Chondrocyte (in vitro differentiated cells): ENCODE measurements around the gene VPS9D1. TPM values are rescaled to one million over a fixed set of nuclear protein-coding genes. Genes with fewer than 3 reads are reported as not detected.
A peak's percentile ranks its signal among the peaks of the same experiment; 100 is the strongest.

Experiments
- DNase-seq: peaks from one replicate; pipeline ENCODE4 v3.0.0; 2021; ENCODE audit warnings: mixed read lengths, low spot score
- H3K27ac Mint-ChIP-seq: one replicate; pipeline ENCODE4 v1.8.0; 2021; ENCODE audit warnings: mild to moderate bottlenecking, moderate library complexity, mixed read lengths; ENCODE audit not compliant: unreplicated experiment
- H3K27me3 Mint-ChIP-seq: 2 replicates; pipeline ENCODE4 v1.8.0; 2021; ENCODE audit warnings: low read depth, mixed read lengths
- H3K36me3 Mint-ChIP-seq: 2 replicates; pipeline ENCODE4 v1.8.0; 2021; ENCODE audit warnings: low read depth, mixed read lengths
- H3K4me1 Mint-ChIP-seq: 2 replicates; pipeline ENCODE4 v1.8.0; 2021; ENCODE audit warnings: low read depth, mild to moderate bottlenecking, mixed read lengths
- H3K4me3 Mint-ChIP-seq: one replicate; pipeline ENCODE4 v1.8.0; 2021; ENCODE audit warnings: mild to moderate bottlenecking, moderate library complexity, mixed read lengths; ENCODE audit not compliant: unreplicated experiment
- H3K9me3 Mint-ChIP-seq: 2 replicates; pipeline ENCODE4 v1.8.0; 2021; ENCODE audit warnings: low read depth, mixed read lengths
- CTCF ChIP-seq: fragments of 200-600 bp; sonication (generic); IDR thresholded peaks from 2 replicates; pipeline ENCODE4 v1.5.0; 2021; ENCODE audit warnings: antibody characterized with exemption, mild to moderate bottlenecking, moderate library complexity
- long read RNA-seq: library from polyadenylated mRNA; stranded (forward); transcript quantifications from one replicate; pipeline ENCODE4 v2.0.0, GENCODE V29; 2021
- total RNA-seq: library from RNA; stranded (reverse); gene quantifications from 3 replicates; pipeline ENCODE4 v1.2.1, GENCODE V29; 2021

The VPS9D1 gene
- total RNA-seq: 20.3 to 26.6 TPM (median 20.4 TPM) in 3 replicates
- long read RNA-seq, partial matches to known transcripts: 2 of 15 reads
- long read RNA-seq, other reads (novel, unspliced or antisense): 9 of 15 reads

DNA sequence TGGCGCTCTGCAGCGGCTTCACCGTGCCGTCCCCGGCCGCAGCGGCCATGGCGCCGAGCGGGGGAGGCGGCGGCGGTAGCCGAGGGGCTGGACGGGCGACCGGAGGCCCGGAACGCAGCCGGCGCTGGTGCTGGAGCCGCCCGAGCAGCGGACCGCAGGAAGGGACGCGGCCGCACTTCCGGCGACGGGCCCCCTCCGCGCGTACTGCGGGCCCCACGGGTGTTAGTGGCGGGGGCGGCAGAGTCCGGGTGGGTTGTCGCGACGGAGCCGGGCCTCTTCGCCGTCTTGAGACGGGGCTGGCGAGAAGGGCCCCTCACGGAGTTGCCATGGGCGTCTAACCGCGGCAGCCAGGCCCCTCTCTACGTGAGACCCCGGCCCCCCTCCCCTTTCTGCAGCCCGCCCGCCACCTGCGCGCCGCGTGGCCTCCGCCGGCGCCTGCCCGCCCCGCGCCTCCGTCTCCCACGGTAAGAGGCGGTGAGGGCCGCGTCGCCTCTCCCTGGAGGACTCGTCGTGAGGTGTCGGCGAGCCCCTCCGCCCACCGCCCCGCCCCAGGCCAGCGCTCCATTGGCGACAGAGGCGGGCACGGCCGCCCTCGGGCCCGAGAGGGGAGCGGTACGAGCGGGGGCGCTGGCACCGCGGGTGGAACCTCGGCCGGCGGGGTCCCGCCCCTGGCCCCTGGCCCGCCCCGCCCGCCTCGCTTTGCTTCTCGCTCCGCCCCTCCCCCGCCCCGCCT is at the start of gene VPS9D1, which contains the start of gene ZNF276:
VPS9D1 (minus strand) TSS at position 86 of the 733 bp plus-strand sequence; CDS start at position 49, 37 bp downstream.
ZNF276 (plus strand) TSS at position 725 of the 733 bp plus-strand sequence. CDS start 104 bp downstream, outside the sequence.
- peaks cover 30% of the 10 kb centered on the region for H3K4me1 Mint-ChIP-seq
- H3K9me3 Mint-ChIP-seq: no peaks in the 10 kb centered on the region
- H3K27me3 Mint-ChIP-seq: no peaks in the 10 kb centered on the region
- no peak for TF ChIP-seq CTCF
- H3K36me3 Mint-ChIP-seq: peaks cover 9% of the 10 kb centered on the region
- DNase-seq: no peak
- peak within 1 kb of the TSS; percentile 82 for H3K4me3 Mint-ChIP-seq
- H3K27ac Mint-ChIP-seq: peak within 1 kb of the TSS; percentile 85

GRCh38 chr16:89770367-89770766 is 49.7 kb upstream of the VPS9D1 start:
- H3K27me3 Mint-ChIP-seq: no peaks in the 10 kb centered on the region
- H3K4me1 Mint-ChIP-seq: no peaks in the 10 kb centered on the region
- DNase-seq: no peak
- no peak overlapping the region for H3K4me3 Mint-ChIP-seq
- H3K36me3 Mint-ChIP-seq: peaks cover 4% of the 10 kb centered on the region
- H3K9me3 Mint-ChIP-seq: no peaks in the 10 kb centered on the region
- no peak for TF ChIP-seq CTCF
- H3K27ac Mint-ChIP-seq: no peak overlapping the region

DNA sequence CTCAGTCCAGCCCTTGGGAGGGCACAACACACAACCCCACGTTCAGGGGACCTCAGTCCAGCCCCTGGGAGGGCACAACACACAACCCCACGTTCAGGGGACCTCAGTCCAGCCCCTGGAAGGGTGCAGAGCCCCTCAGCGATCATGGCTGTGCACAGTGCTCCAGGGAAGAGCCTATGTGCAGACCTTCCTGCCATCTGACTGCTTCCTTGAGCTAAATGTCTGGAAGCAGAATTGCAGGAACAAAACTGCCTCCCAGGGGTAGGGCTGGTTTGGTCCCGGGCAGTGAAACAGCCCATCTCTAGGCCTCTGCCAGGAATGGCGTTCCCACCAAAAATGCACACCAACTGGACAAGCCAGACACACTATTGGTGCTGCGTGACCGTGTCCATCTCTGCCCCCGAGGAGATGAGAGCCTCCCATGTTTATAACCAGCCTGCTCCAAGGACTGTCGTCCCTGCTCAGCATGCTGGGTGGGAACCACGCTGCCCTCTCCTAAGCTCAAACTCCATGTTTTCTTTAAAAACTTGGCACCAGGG is 44.7 kb upstream of the VPS9D1 start:
- no peak for TF ChIP-seq CTCF
- no peaks in the 10 kb centered on the region for H3K36me3 Mint-ChIP-seq
- H3K4me1 Mint-ChIP-seq: no peaks in the 10 kb centered on the region
- no peak for DNase-seq
- H3K27me3 Mint-ChIP-seq: no peaks in the 10 kb centered on the region
- H3K27ac Mint-ChIP-seq: no peak overlapping the region
- no peaks in the 10 kb centered on the region for H3K9me3 Mint-ChIP-seq
- no peak overlapping the region for H3K4me3 Mint-ChIP-seq

GRCh38 chr16:89764711-89765201 is 44.1 kb upstream of the VPS9D1 start:
- Mint-ChIP-seq H3K36me3 (no peaks in the 10 kb centered on the region), H3K4me3 (no peak overlapping the region), H3K27ac (no peak overlapping the region), H3K4me1 (no peaks in the 10 kb centered on the region), H3K9me3 (no peaks in the 10 kb centered on the region), H3K27me3 (no peaks in the 10 kb centered on the region)
- TF ChIP-seq CTCF: no peak
- DNase-seq: no peak

GRCh38 chr16:89761304-89761922 is 40.7 kb upstream of the VPS9D1 start:
- DNase-seq: no peak
- no peaks in the 10 kb centered on the region for H3K9me3 Mint-ChIP-seq
- TF ChIP-seq CTCF: no peak
- no peak overlapping the region for H3K4me3 Mint-ChIP-seq
- H3K27ac Mint-ChIP-seq: no peak overlapping the region
- H3K4me1 Mint-ChIP-seq: no peaks in the 10 kb centered on the region
- H3K27me3 Mint-ChIP-seq: no peaks in the 10 kb centered on the region
- H3K36me3 Mint-ChIP-seq: peaks cover 2% of the 10 kb centered on the region
